Ishikawa (cell line): ENCODE data around the gene ARF6.

Experiments
- CEBPB ChIP-seq: IDR thresholded peaks from 2 replicates; pipeline ENCODE4 v1.6.1; 2012
- CREB1 ChIP-seq: IDR thresholded peaks from 2 replicates; pipeline ENCODE4 v1.6.1; 2012; ENCODE audit warnings: low read depth
- EGR1 ChIP-seq: IDR thresholded peaks from 2 replicates; pipeline ENCODE4 v1.6.1; 2012
- EP300 ChIP-seq: IDR thresholded peaks from 2 replicates; pipeline ENCODE4 v1.6.1; 2012; ENCODE audit warnings: borderline replicate concordance
- MAX ChIP-seq: IDR thresholded peaks from 2 replicates; pipeline ENCODE4 v1.6.1; 2012
- NFIC ChIP-seq: IDR thresholded peaks from 2 replicates; pipeline ENCODE4 v1.6.1; 2012
- RAD21 ChIP-seq: IDR thresholded peaks from 2 replicates; pipeline ENCODE4 v1.6.1; 2012; ENCODE audit warnings: low read depth
- REST ChIP-seq: IDR thresholded peaks from 2 replicates; pipeline ENCODE4 v1.6.1; 2012; ENCODE audit warnings: low read depth, mild to moderate bottlenecking
- TAF1 ChIP-seq: IDR thresholded peaks from 2 replicates; pipeline ENCODE4 v1.6.1; 2012; ENCODE audit warnings: low read depth, mild to moderate bottlenecking
- TEAD4 ChIP-seq: IDR thresholded peaks from 2 replicates; pipeline ENCODE4 v1.6.1; 2012
- YY1 ChIP-seq: IDR thresholded peaks from 2 replicates; pipeline ENCODE4 v1.6.1; 2012; ENCODE audit warnings: low read depth

GRCh38 chr14:49876563-49877127, 16.2 kb upstream of the ARF6 start:
- TF ChIP-seq TEAD4 (no peak), EP300 (no peak), TAF1 (no peak), EGR1 (no peak), NFIC (no peak), MAX (no peak), RAD21 (no peak), YY1 (no peak), REST (no peak), CEBPB (no peak), CREB1 (no peak)
